H1 (cell line): Measurements from ENCODE around the gene SOX10. TPM values are rescaled to one million over a fixed set of nuclear protein-coding genes. Genes with fewer than 3 reads are reported as not detected.

Experiments used
- CTCF ChIA-PET: fragments of 300-600 bp; sonication (Branson Sonifier 250); formaldehyde crosslinking; loops from one replicate; lab custom pipeline; 2021; ENCODE audit not compliant: partially characterized antibody; lab: Charles Lee
- POLR2A ChIA-PET: fragments of 300-600 bp; sonication (Branson Sonifier 250); formaldehyde crosslinking; loops from one replicate; lab custom pipeline; 2021; ENCODE audit warnings: inconsistent platforms; ENCODE audit not compliant: partially characterized antibody; lab: Charles Lee
- DNase-seq, 2 experiments: peaks; one replicate each; pipeline versions ENCODE4 v3.0.0 to v3.0.0-alpha.2; 2010 to 2022; ENCODE audit warnings: low spot score in 2 of 2, low read depth in 1 of 2, mixed read lengths in 1 of 2
- FAIRE-seq: peaks from 2 replicates; lab custom pipeline; 2011; peaks lifted over from hg19 to GRCh38; lab: Jason Lieb, UNC
- H2AFZ ChIP-seq: 2 replicates; pipeline ENCODE4 v1.8.1; 2012; ENCODE audit warnings: low read length, inconsistent platforms
- H2AK5ac ChIP-seq: 2 replicates; pipeline ENCODE4 v1.6.1; 2013; ENCODE audit warnings: low read depth, low read length
- H2BK120ac ChIP-seq: replicated peaks from 2 replicates; pipeline ENCODE3; 2013; ENCODE audit warnings: low read depth, low read length, inconsistent platforms
- H2BK12ac ChIP-seq: 2 replicates; pipeline ENCODE4 v1.6.1; 2013; ENCODE audit warnings: low read depth, low read length
- H2BK15ac ChIP-seq: 2 replicates; pipeline ENCODE4 v1.6.1; 2013; ENCODE audit warnings: low read length
- H2BK20ac ChIP-seq: 2 replicates; pipeline ENCODE4 v1.6.1; 2013; ENCODE audit warnings: low read length
- H2BK5ac ChIP-seq: 2 replicates; pipeline ENCODE4 v1.6.1; 2013; ENCODE audit warnings: low read depth, low read length
- H3K14ac ChIP-seq: 2 replicates; pipeline ENCODE4 v1.6.1; 2013; ENCODE audit warnings: inconsistent platforms; ENCODE audit not compliant: insufficient read length
- H3K18ac ChIP-seq: 2 replicates; pipeline ENCODE4 v1.6.1; 2013; ENCODE audit warnings: low read length; ENCODE audit errors: extremely low read depth
- H3K23ac ChIP-seq: 2 replicates; pipeline ENCODE4 v1.6.1; 2013; ENCODE audit warnings: inconsistent platforms; ENCODE audit not compliant: insufficient read length
- H3K23me2 ChIP-seq: 2 replicates; pipeline ENCODE4 v1.6.1; 2013; ENCODE audit warnings: low read depth, low read length
- H3K27ac ChIP-seq: 2 replicates; pipeline ENCODE4 v1.6.1; 2011; ENCODE audit warnings: low read depth, low read length, inconsistent platforms
- H3K27me3 ChIP-seq, 4 experiments: replicated peaks in 1 of 4; 1 replicate in 1 of 4; 2 replicates in 3 of 4; pipeline versions ENCODE4 v1.6.1 to v1.8.1; 2011 to 2013; ENCODE audit warnings: low read length in 3 of 4, mild to moderate bottlenecking in 3 of 4, inconsistent platforms in 2 of 4, mixed read lengths in 2 of 4, moderate library complexity in 1 of 4; ENCODE audit not compliant: control insufficient read depth in 3 of 4, insufficient read depth in 3 of 4; ENCODE audit errors: extremely low read depth in 1 of 4
- H3K36me3 ChIP-seq, 4 experiments: 2 replicates each; pipeline versions ENCODE4 v1.6.1 to v1.8.1; 2011 to 2013; ENCODE audit warnings: mild to moderate bottlenecking in 4 of 4, low read length in 3 of 4, moderate library complexity in 2 of 4, control low read depth in 1 of 4, inconsistent platforms in 1 of 4; ENCODE audit not compliant: insufficient read depth in 4 of 4, control insufficient read depth in 2 of 4
- H3K4ac ChIP-seq: replicated peaks from 2 replicates; pipeline ENCODE3; 2013; ENCODE audit warnings: low read length, low read depth, mixed read lengths, inconsistent platforms; ENCODE audit not compliant: insufficient read length
- H3K4me1 ChIP-seq, 4 experiments: replicated peaks in 1 of 4; 1 replicate in 1 of 4; 2 replicates in 3 of 4; pipeline versions ENCODE4 v1.6.1 to v1.8.1; 2011 to 2013; ENCODE audit warnings: low read length in 3 of 4, inconsistent platforms in 2 of 4, mixed read lengths in 1 of 4; ENCODE audit not compliant: insufficient read depth in 4 of 4, control insufficient read depth in 3 of 4
- H3K4me2 ChIP-seq, 2 experiments: 2 replicates each; pipeline versions ENCODE4 v1.6.1 to v1.8.1; 2011 to 2013; ENCODE audit warnings: low read depth in 2 of 2, low read length in 2 of 2, control low read depth in 1 of 2, inconsistent platforms in 1 of 2, mild to moderate bottlenecking in 1 of 2; ENCODE audit not compliant: insufficient read depth in 1 of 2
- H3K4me3 ChIP-seq, 4 experiments: fragments of 200-600, 300-600 bp in 1 of 4; sonication (generic), shearing (Covaris generic), sonication (Bioruptor Twin) in 1 of 4; 2 replicates each; pipeline versions ENCODE4 v1.5.1 to v1.8.1; 2011 to 2016; ENCODE audit warnings: low read length in 4 of 4, low read depth in 3 of 4, control low read depth in 2 of 4, inconsistent platforms in 2 of 4, mild to moderate bottlenecking in 2 of 4, mixed read lengths in 1 of 4, moderate library complexity in 1 of 4; ENCODE audit not compliant: insufficient read depth in 2 of 4; ENCODE audit errors: extremely low read depth in 1 of 4
- H3K56ac ChIP-seq: replicated peaks from 2 replicates; pipeline ENCODE3; 2013; ENCODE audit warnings: low read depth, mild to moderate bottlenecking, mixed read lengths, low read length, inconsistent platforms; ENCODE audit not compliant: insufficient read length
- H3K79me1 ChIP-seq: 2 replicates; pipeline ENCODE4 v1.6.1; 2013; ENCODE audit warnings: low read depth, low read length, control low read depth
- H3K79me2 ChIP-seq, 2 experiments: 2 replicates each; pipeline versions ENCODE4 v1.6.1 to v1.8.1; 2012 to 2013; ENCODE audit warnings: low read length in 2 of 2, mild to moderate bottlenecking in 2 of 2, inconsistent platforms in 1 of 2; ENCODE audit not compliant: insufficient read depth in 2 of 2, control insufficient read depth in 1 of 2
- H3K9ac ChIP-seq, 4 experiments: replicated peaks in 1 of 4; 1 replicate in 1 of 4; 2 replicates in 3 of 4; pipeline versions ENCODE4 v1.6.1 to v1.8.1; 2011 to 2013; ENCODE audit warnings: low read depth in 3 of 4, low read length in 3 of 4, control low read depth in 2 of 4, mild to moderate bottlenecking in 2 of 4, moderate library complexity in 2 of 4, inconsistent platforms in 1 of 4; ENCODE audit errors: extremely low read depth in 1 of 4
- H3K9me3 ChIP-seq, 2 experiments: 2 replicates each; pipeline versions ENCODE4 v1.6.1 to v1.8.1; 2012 to 2013; ENCODE audit warnings: mild to moderate bottlenecking in 2 of 2, moderate library complexity in 2 of 2, control low read depth in 1 of 2, inconsistent platforms in 1 of 2, low read depth in 1 of 2, low read length in 1 of 2, mixed read lengths in 1 of 2; ENCODE audit not compliant: insufficient read depth in 2 of 2
- H4K20me1 ChIP-seq, 2 experiments: replicated peaks in 1 of 2; 2 replicates each; pipeline versions ENCODE3 to v1.8.1; 2011 to 2013; ENCODE audit warnings: inconsistent platforms in 2 of 2, low read length in 2 of 2, mild to moderate bottlenecking in 1 of 2; ENCODE audit not compliant: insufficient read depth in 2 of 2, control insufficient read depth in 1 of 2
- H4K5ac ChIP-seq: 2 replicates; pipeline ENCODE4 v1.6.1; 2013; ENCODE audit warnings: low read length, low read depth, mixed read lengths, inconsistent platforms; ENCODE audit not compliant: insufficient read length
- H4K8ac ChIP-seq: 2 replicates; pipeline ENCODE4 v1.8.0; 2013; ENCODE audit warnings: mild to moderate bottlenecking, moderate library complexity, low read length, inconsistent platforms; ENCODE audit not compliant: insufficient read depth; ENCODE audit errors: extremely low read depth
- H4K91ac ChIP-seq: replicated peaks from 2 replicates; pipeline ENCODE3; 2013; ENCODE audit warnings: low read length, mixed read lengths, inconsistent platforms; ENCODE audit not compliant: insufficient read length
- HDAC2 ChIP-seq, 2 experiments: fragments of 300-600 bp in 1 of 2; sonication (generic) in 1 of 2; IDR thresholded peaks; 2 replicates each; pipeline ENCODE4 v1.6.1; 2011 to 2012; ENCODE audit warnings: low read depth in 2 of 2, low read length in 2 of 2, mild to moderate bottlenecking in 2 of 2, moderate library complexity in 2 of 2, borderline replicate concordance in 1 of 2, inconsistent platforms in 1 of 2
- KDM1A ChIP-seq: fragments of 200-600, 300-600 bp; sonication (generic); IDR thresholded peaks from 2 replicates; pipeline ENCODE4 v1.7.1; 2016; ENCODE audit warnings: mild to moderate bottlenecking, low read length, borderline replicate concordance
- MAX ChIP-seq: IDR thresholded peaks from 2 replicates; pipeline ENCODE4 v1.6.1; 2012; ENCODE audit warnings: inconsistent platforms
- POLR2A ChIP-seq, 2 experiments: IDR thresholded peaks; 1 replicate in 1 of 2; 2 replicates in 1 of 2; pipeline ENCODE4 v1.6.1; 2011; ENCODE audit warnings: low read depth in 2 of 2, low read length in 2 of 2, mild to moderate bottlenecking in 2 of 2; ENCODE audit errors: control extremely low read depth in 1 of 2
- WGBS, 2 experiments: shearing (Covaris generic) in 1 of 2; methylation state at CpG; one replicate each; pipeline versions ENCODE4 v1.1.6 to v1.1.7; 2013 to 2015; ENCODE audit warnings: low lambda C conversion rate in 2 of 2, mixed read lengths in 2 of 2, inconsistent platforms in 1 of 2, low coverage in 1 of 2, missing lambda C conversion rate in 1 of 2; ENCODE audit not compliant: insufficient replicate concordance in 2 of 2, insufficient coverage in 1 of 2, insufficient read length in 1 of 2; ENCODE audit errors: extremely low coverage in 1 of 2, missing lambda C conversion rate in 1 of 2; 5-methylcytosine and 5-hydroxymethylcytosine counted together
- polyA plus RNA-seq, 7 experiments: library from polyadenylated mRNA; depleted of rRNA in 3 of 7; stranded (reverse) in 5 of 7; unstranded in 2 of 7; fragments of >200 nt in 5 of 7; fragments of 200-250 nt in 2 of 7; gene quantifications; 1 replicate in 5 of 7; 2 replicates in 1 of 7; 4 replicates in 1 of 7; pipeline versions ENCODE4 v1.2.1 to v1.2.3, GENCODE V29; 2011 to 2013; ENCODE audit warnings: missing spikeins in 2 of 7, mixed read lengths in 2 of 7
- total RNA-seq: library from RNA; stranded (reverse); fragmentation: NEBNext Ultra II Directional; extraction: Animal tissue kit (Norgen Biotek cat#: 25700); gene quantifications from 2 replicates; pipeline ENCODE4 v1.2.1, GENCODE V29; 2021

The SOX10 gene
- total and polyA plus RNA-seq, 2 of the 8 experiments (the other 6 are each of a cell fraction or from before 2014, with no cell fraction given), result 2.7 TPM

GRCh38 chr22:37942133-37942532, 42.2 kb downstream of the SOX10 start:
- Histone ChIP-seq H3K56ac (no peak overlapping the region), H3K79me2 (no peaks in the 10 kb centered on the region), H3K14ac (no peak overlapping the region), H3K36me3 (peaks cover 0 to 8% (median under 1%) of the 10 kb centered on the region in 4 experiments; a peak in 3 of 8 replicates), H2BK120ac (no peak overlapping the region), H2BK5ac (no peak overlapping the region), H3K27ac (no peak overlapping the region), H3K9me3 (no peaks in the 10 kb centered on the region), H2AK5ac (no peak overlapping the region), H2BK12ac (no peak overlapping the region), H3K9ac (no peak overlapping the region), H3K27me3 (no peaks in the 10 kb centered on the region), H3K4ac (no peak overlapping the region), H3K4me2 (no peak overlapping the region), H4K5ac (no peak overlapping the region), H4K20me1 (peaks cover 0 to 4% of the 10 kb centered on the region in 2 experiments), H3K4me3 (no peak overlapping the region), H4K8ac (no peak overlapping the region), H3K79me1 (no peaks in the 10 kb centered on the region), H2BK20ac (no peak overlapping the region), H3K18ac (no peak overlapping the region), H2AFZ (no peak overlapping the region), H3K4me1 (no peaks in the 10 kb centered on the region), H4K91ac (no peak overlapping the region), H3K23ac (no peak overlapping the region), H2BK15ac (no peak overlapping the region), H3K23me2 (no peaks in the 10 kb centered on the region)
- 92% methylated on average over 8 of the region's 8 CpGs; no CpG with 5 or more reads in 1 of the 2 experiments for WGBS, 2 experiments
- FAIRE-seq (no peak), DNase-seq (no peak)
- TF ChIP-seq KDM1A, result no peak
- TF ChIP-seq POLR2A (IDR thresholded peaks at IDR 0.05; ENCODE audit: control extremely low read depth in 1 of 2, low read depth in 2 of 2, low read length in 2 of 2), result no peak
- TF ChIP-seq MAX, result no peak
- TF ChIP-seq HDAC2 (IDR thresholded peaks at IDR 0.05; ENCODE audit: borderline replicate concordance in 1 of 2, low read depth in 2 of 2, low read length in 2 of 2), result no peak
- POLR2A ChIA-PET, result interaction anchor here (1.0 to 1.2 kb wide), 2 partner anchors 9 to 79 kb away, joined by 3 read pairs; no protein-coding TSS in a partner anchor
- CTCF ChIA-PET, result interaction anchor here (0.6 to 2.7 kb wide), 7 partner anchors 8 to 63 kb away, joined by 4 to 9 read pairs (median 5); partner anchors contain the start of genes C22orf23 and POLR2F
